Nephron progenitor cell (in vitro differentiated cells): ENCODE results near the gene ADARB2.
"Not testable (repeated sequence)": the region's sequence is repeated elsewhere in the genome, so short reads cannot be mapped to it uniquely, and the experiment has no call there.

Source experiments
- DNase-seq: peaks from one replicate; pipeline ENCODE4 v3.0.0; 2021
- H3K27ac Mint-ChIP-seq: 2 replicates; pipeline ENCODE4 v1.8.0; 2021; ENCODE audit warnings: mild to moderate bottlenecking, moderate library complexity, mixed read lengths
- H3K27me3 Mint-ChIP-seq: 2 replicates; pipeline ENCODE4 v1.8.0; 2021; ENCODE audit warnings: mild to moderate bottlenecking, low read depth, mixed read lengths; ENCODE audit not compliant: poor library complexity
- H3K36me3 Mint-ChIP-seq: 2 replicates; pipeline ENCODE4 v1.8.0; 2021; ENCODE audit warnings: low read depth, mixed read lengths
- H3K4me1 Mint-ChIP-seq: 2 replicates; pipeline ENCODE4 v1.8.0; 2021; ENCODE audit warnings: mixed read lengths
- H3K4me3 Mint-ChIP-seq: 2 replicates; pipeline ENCODE4 v1.8.0; 2021; ENCODE audit warnings: mild to moderate bottlenecking, moderate library complexity, mixed read lengths
- H3K9me3 Mint-ChIP-seq: 2 replicates; pipeline ENCODE4 v1.8.0; 2021; ENCODE audit warnings: mild to moderate bottlenecking, moderate library complexity, mixed read lengths
- CTCF ChIP-seq: fragments of 200-600 bp; sonication (generic); IDR thresholded peaks from 2 replicates; pipeline ENCODE4 v1.5.0; 2021; ENCODE audit warnings: antibody characterized with exemption

Gene ADARB2

GRCh38 chr10:1542941-1543340 lies 194.4 kb downstream of the ADARB2 start:
- H3K4me3 Mint-ChIP-seq: no peak overlapping the region
- H3K9me3 Mint-ChIP-seq: peaks cover 18% of the 10 kb centered on the region
- H3K27me3 Mint-ChIP-seq: peaks cover 15% of the 10 kb centered on the region
- DNase-seq: no peak
- peaks cover 9% of the 10 kb centered on the region for H3K4me1 Mint-ChIP-seq
- H3K27ac Mint-ChIP-seq: no peak overlapping the region
- H3K36me3 Mint-ChIP-seq: no peaks in the 10 kb centered on the region
- no peak for TF ChIP-seq CTCF

GRCh38 chr10:1540144-1540543 lies 197.2 kb downstream of the ADARB2 start:
- no peak overlapping the region for H3K27ac Mint-ChIP-seq
- no peaks in the 10 kb centered on the region for H3K36me3 Mint-ChIP-seq
- no peak for TF ChIP-seq CTCF
- peaks cover 11% of the 10 kb centered on the region for H3K9me3 Mint-ChIP-seq
- no peak overlapping the region for H3K4me3 Mint-ChIP-seq
- DNase-seq: no peak
- H3K4me1 Mint-ChIP-seq: peaks cover 9% of the 10 kb centered on the region
- peaks cover 11% of the 10 kb centered on the region for H3K27me3 Mint-ChIP-seq

GRCh38 chr10:1539216-1539615 lies 198.1 kb downstream of the ADARB2 start:
- Mint-ChIP-seq H3K4me1 (peaks cover 13% of the 10 kb centered on the region), H3K36me3 (no peaks in the 10 kb centered on the region), H3K9me3 (peaks cover 11% of the 10 kb centered on the region), H3K27ac (no peak overlapping the region), H3K27me3 (peaks cover 11% of the 10 kb centered on the region), H3K4me3 (no peak overlapping the region)
- TF ChIP-seq CTCF: no peak
- no peak for DNase-seq

- no peak overlapping the region for H3K4me3 Mint-ChIP-seq
- TF ChIP-seq CTCF: no peak
These were observed 198.7 kb downstream of the ADARB2 start for GRCh38 chr10:1538531-1539061.

GRCh38 chr10:1538121-1538520 lies 199.2 kb downstream of the ADARB2 start:
- Mint-ChIP-seq H3K27me3 (peaks cover 6% of the 10 kb centered on the region), H3K4me1 (peaks cover 4% of the 10 kb centered on the region), H3K36me3 (no peaks in the 10 kb centered on the region), H3K9me3 (peaks cover 8% of the 10 kb centered on the region), H3K4me3 (no peak overlapping the region), H3K27ac (peak overlapping the region; percentile 68)
- DNase-seq: no peak
- no peak for TF ChIP-seq CTCF

More at GRCh38 chr10:1538531-1539061, 198.7 kb downstream of the ADARB2 start:
- DNase-seq: no peak
- Mint-ChIP-seq H3K9me3 (peaks cover 11% of the 10 kb centered on the region), H3K4me1 (peaks cover 9% of the 10 kb centered on the region), H3K27me3 (peaks cover 10% of the 10 kb centered on the region), H3K36me3 (no peaks in the 10 kb centered on the region), H3K27ac (peak overlapping the region; percentile 68)

- not testable (repeated sequence) for H3K36me3 Mint-ChIP-seq, H3K4me3 Mint-ChIP-seq, H3K4me1 Mint-ChIP-seq, DNase-seq, H3K27ac Mint-ChIP-seq, H3K27me3 Mint-ChIP-seq, H3K9me3 Mint-ChIP-seq
These were observed 199.9 kb downstream of the ADARB2 start for GRCh38 chr10:1537449-1537848.
